Measurements from ENCODE around the gene DNAJA4. TPM values are rescaled to one million over a fixed set of nuclear protein-coding genes. Genes with fewer than 3 reads are reported as not detected.

Gene DNAJA4
- total and polyA plus RNA-seq, 12 donors, result 11.7 to 43.5 (median 21.8) TPM

- intact Hi-C loops (cut with DNase I), result no loop called here
- WGBS, 4 donors, result 87 to 98% (median 94%) methylated on average over 6 to 7 of the region's 7 CpGs
- H3K4me1 ChIP-seq (replicated peaks in 1 of 2), result peaks cover 8 to 21% of the 10 kb centered on the region in 2 donors
- H3K9me3 ChIP-seq (replicated peaks in 1 of 3), result no peaks in the 10 kb centered on the region
- H3K27me3 ChIP-seq, result no peaks in the 10 kb centered on the region
- no peaks in the 10 kb centered on the region for H3K36me3 ChIP-seq (replicated peaks in 1 of 2)
- DNase-seq, result no peak
- no peak overlapping the region for H3K4me3 ChIP-seq
- TF ChIP-seq CTCF (IDR thresholded peaks at IDR 0.05) (no peak), POLR2A (IDR thresholded peaks at IDR 0.05) (no peak)
- no peak overlapping the region for H3K27ac ChIP-seq
Observed at GRCh38 chr15:78263351-78263781, 996 bp upstream of the DNAJA4 start.

GRCh38 chr15:78263907-78264303 lies 457 bp upstream of the DNAJA4 start:
- Histone ChIP-seq H3K4me1 (replicated peaks in 1 of 2) (peaks cover 8 to 21% of the 10 kb centered on the region in 2 donors), H3K27me3 (no peaks in the 10 kb centered on the region), H3K27ac (peak overlapping the region in 3 of 5 donors; percentile 37 to 74 (median 73)), H3K36me3 (replicated peaks in 1 of 2) (no peaks in the 10 kb centered on the region), H3K4me3 (peak overlapping the region in 2 of 4 donors; percentile 32 to 67), H3K9me3 (replicated peaks in 1 of 3) (no peaks in the 10 kb centered on the region)
- peak in 1 of 7 donors; percentile 36 for DNase-seq
- intact Hi-C loops (cut with DNase I), result no loop called here
- 82 to 87% (median 84%) methylated on average over 17 to 23 of the region's 23 CpGs; no CpG with 5 or more reads in 1 of the 4 donors for WGBS, 4 donors
- no peak for TF ChIP-seq POLR2A (IDR thresholded peaks at IDR 0.05)
- TF ChIP-seq CTCF (IDR thresholded peaks at IDR 0.05), result no peak

GRCh38 chr15:78265137-78265460 lies 737 bp downstream of the DNAJA4 start:
- intact Hi-C loops (cut with DNase I), result no loop called here
- no peaks in the 10 kb centered on the region for H3K27me3 ChIP-seq
- peaks cover 8 to 21% of the 10 kb centered on the region in 2 donors for H3K4me1 ChIP-seq (replicated peaks in 1 of 2)
- WGBS, 4 donors, result 46 to 77% (median 58%) methylated on average over 1 to 12 of the region's 12 CpGs
- peak overlapping the region in 3 of 5 donors; percentile 37 to 73 (median 71) for H3K27ac ChIP-seq
- peak in 2 of 7 donors; percentile 33 to 63 for DNase-seq
- H3K9me3 ChIP-seq (replicated peaks in 1 of 3), result no peaks in the 10 kb centered on the region
- peak overlapping the region in 3 of 4 donors; percentile 45 to 67 (median 51) for H3K4me3 ChIP-seq
- no peak for TF ChIP-seq POLR2A (IDR thresholded peaks at IDR 0.05)
- TF ChIP-seq CTCF (IDR thresholded peaks at IDR 0.05), result no peak
- H3K36me3 ChIP-seq (replicated peaks in 1 of 2), result no peaks in the 10 kb centered on the region

GRCh38 chr15:78265752-78266224 lies 1.4 kb downstream of the DNAJA4 start:
- Histone ChIP-seq H3K27ac (peak overlapping the region in 2 of 5 donors; percentile 27 to 71), H3K4me1 (replicated peaks in 1 of 2) (peaks cover 8 to 21% of the 10 kb centered on the region in 2 donors), H3K27me3 (no peaks in the 10 kb centered on the region), H3K4me3 (peak overlapping the region in 1 of 4 donors; percentile 67), H3K9me3 (replicated peaks in 1 of 3) (no peaks in the 10 kb centered on the region), H3K36me3 (replicated peaks in 1 of 2) (no peaks in the 10 kb centered on the region)
- intact Hi-C loops (cut with DNase I), result no loop called here
- DNase-seq, result peak in 4 of 7 donors; percentile 31 to 53 (median 44)
- WGBS, 4 donors, result 54 to 65% (median 62%) methylated on average over 9 of the region's 9 CpGs
- TF ChIP-seq POLR2A (IDR thresholded peaks at IDR 0.05) (no peak), CTCF (IDR thresholded peaks at IDR 0.05) (no peak)
